Ishikawa (cell line): ENCODE data around the gene MUC3A.

ENCODE experiments used
- CEBPB ChIP-seq: IDR thresholded peaks from 2 replicates; pipeline ENCODE4 v1.6.1; 2012
- CREB1 ChIP-seq: IDR thresholded peaks from 2 replicates; pipeline ENCODE4 v1.6.1; 2012; ENCODE audit warnings: low read depth
- EGR1 ChIP-seq: IDR thresholded peaks from 2 replicates; pipeline ENCODE4 v1.6.1; 2012
- EP300 ChIP-seq: IDR thresholded peaks from 2 replicates; pipeline ENCODE4 v1.6.1; 2012; ENCODE audit warnings: borderline replicate concordance
- FOXM1 ChIP-seq: IDR thresholded peaks from 2 replicates; pipeline ENCODE4 v1.6.1; 2012; ENCODE audit warnings: low read depth, borderline replicate concordance
- MAX ChIP-seq: IDR thresholded peaks from 2 replicates; pipeline ENCODE4 v1.6.1; 2012
- RAD21 ChIP-seq: IDR thresholded peaks from 2 replicates; pipeline ENCODE4 v1.6.1; 2012; ENCODE audit warnings: low read depth
- REST ChIP-seq: IDR thresholded peaks from 2 replicates; pipeline ENCODE4 v1.6.1; 2012; ENCODE audit warnings: low read depth, mild to moderate bottlenecking
- TAF1 ChIP-seq: IDR thresholded peaks from 2 replicates; pipeline ENCODE4 v1.6.1; 2012; ENCODE audit warnings: low read depth, mild to moderate bottlenecking
- TCF12 ChIP-seq: IDR thresholded peaks from 2 replicates; pipeline ENCODE4 v1.6.1; 2012; ENCODE audit warnings: low read depth
- TEAD4 ChIP-seq: IDR thresholded peaks from 2 replicates; pipeline ENCODE4 v1.6.1; 2012
- USF1 ChIP-seq: IDR thresholded peaks from 2 replicates; pipeline ENCODE4 v1.6.1; 2012
- YY1 ChIP-seq: IDR thresholded peaks from 2 replicates; pipeline ENCODE4 v1.6.1; 2012; ENCODE audit warnings: low read depth

- TF ChIP-seq YY1, result no peak
- no peak for TF ChIP-seq REST
- TF ChIP-seq TEAD4, result no peak
- no peak for TF ChIP-seq TCF12
- no peak for TF ChIP-seq EP300
- TF ChIP-seq TAF1, result no peak
- TF ChIP-seq CEBPB, result no peak
- TF ChIP-seq MAX, result no peak
- TF ChIP-seq USF1, result no peak
- TF ChIP-seq RAD21, result no peak
- TF ChIP-seq EGR1, result no peak
- TF ChIP-seq CREB1, result no peak
- no peak for TF ChIP-seq FOXM1
Measured at GRCh38 chr7:100968650-100969049, 19.3 kb downstream of the MUC3A start.
